HL-60 (cell line): Measurements from ENCODE around the gene ITGA8.
"Not testable (repeated sequence)": the region's sequence is repeated elsewhere in the genome, so short reads cannot be mapped to it uniquely, and the experiment has no call there.

Experiments used
- DNase-seq, 2 experiments: peaks; one replicate each; pipeline ENCODE4 v3.0.0-alpha.2; 2010 to 2020; ENCODE audit warnings: low read depth in 1 of 2, low spot score in 1 of 2
- H3K27ac ChIP-seq: fragments of 250-450 bp; sonication (Bioruptor Pico); replicated peaks from 2 replicates; pipeline ENCODE4 v1.5.1; 2020; ENCODE audit warnings: mild to moderate bottlenecking, moderate library complexity
- H3K27me3 ChIP-seq: fragments of 250-450 bp; sonication (Bioruptor Pico); 2 replicates; pipeline ENCODE4 v1.5.1; 2021; ENCODE audit warnings: mild to moderate bottlenecking, moderate library complexity; ENCODE audit not compliant: insufficient read depth, poor library complexity, severe bottlenecking
- H3K4me3 ChIP-seq: replicated peaks from 2 replicates; pipeline ENCODE4 v1.5.1; 2011; ENCODE audit warnings: mild to moderate bottlenecking, control low read depth, low read length; ENCODE audit not compliant: insufficient read depth
- CTCF ChIP-seq: IDR thresholded peaks from one replicate; pipeline ENCODE4 v1.5.1; 2011; ENCODE audit warnings: low read length, control low read depth, inconsistent platforms; ENCODE audit not compliant: insufficient read depth
- GABPA ChIP-seq: IDR thresholded peaks from 2 replicates; pipeline ENCODE4 v1.6.1; 2012; ENCODE audit warnings: low read depth
- POLR2AphosphoS5 ChIP-seq: IDR thresholded peaks from 2 replicates; pipeline ENCODE4 v1.6.1; 2012; ENCODE audit warnings: low read depth
- REST ChIP-seq: IDR thresholded peaks from 2 replicates; pipeline ENCODE4 v1.6.1; 2012; ENCODE audit warnings: low read depth; ENCODE audit not compliant: insufficient replicate concordance
- SPI1 ChIP-seq: IDR thresholded peaks from 2 replicates; pipeline ENCODE4 v1.6.1; 2012; ENCODE audit warnings: low read depth, mild to moderate bottlenecking, borderline replicate concordance
- long read RNA-seq: library from polyadenylated mRNA; unstranded; transcript quantifications from one replicate; pipeline ENCODE4 v2.0.0, GENCODE V29; 2020

Gene ITGA8
- long read RNA-seq, result 0 reads

- Histone ChIP-seq H3K4me3 (no peak within 1 kb of the TSS), H3K27me3 (no peaks in the 10 kb centered on the region), H3K27ac (no peak within 1 kb of the TSS)
- no peak for DNase-seq
- TF ChIP-seq POLR2AphosphoS5 (no peak), SPI1 (no peak), GABPA (no peak), REST (no peak), CTCF (no peak)
Measured at GRCh38 chr10:15719899-15720634, at the start of gene ITGA8. Gene ITGA8 (minus strand): TSS chr10:15719922. CDS start chr10:15719771, 151 bp downstream.

GRCh38 chr10:15764892-15765454, 45.3 kb upstream of the ITGA8 start:
- DNase-seq, result no peak
- H3K27ac ChIP-seq, result no peak overlapping the region
- H3K4me3 ChIP-seq, result no peak overlapping the region
- TF ChIP-seq SPI1 (no peak), POLR2AphosphoS5 (no peak), GABPA (no peak), REST (no peak), CTCF (no peak)
- H3K27me3 ChIP-seq, result no peaks in the 10 kb centered on the region

- no peak for DNase-seq
- no peak overlapping the region for H3K27ac ChIP-seq
- no peak overlapping the region for H3K4me3 ChIP-seq
- no peaks in the 10 kb centered on the region for H3K27me3 ChIP-seq
- TF ChIP-seq REST (no peak), GABPA (no peak), CTCF (no peak), POLR2AphosphoS5 (no peak), SPI1 (no peak)
Measured at GRCh38 chr10:15763006-15763405, 43.3 kb upstream of the ITGA8 start.

GRCh38 chr10:15762239-15762638, 42.5 kb upstream of the ITGA8 start:
- H3K27me3 ChIP-seq, DNase-seq, H3K4me3 ChIP-seq, H3K27ac ChIP-seq: not testable (repeated sequence)

GRCh38 chr10:15761224-15761623, 41.5 kb upstream of the ITGA8 start:
- not testable (repeated sequence) for H3K27me3 ChIP-seq, H3K27ac ChIP-seq, H3K4me3 ChIP-seq, DNase-seq
